B cell (primary cell): Measurements from ENCODE around the gene MYO1H. TPM values are rescaled to one million over a fixed set of nuclear protein-coding genes. Genes with fewer than 3 reads are reported as not detected.

ENCODE experiments used
- ATAC-seq: fragments of 200-7000 bp; cut with Tn5 transposase; one replicate; pipeline ENCODE4 v1.10.0; 2021; ENCODE audit warnings: low read depth, mild to moderate bottlenecking, moderate number of reproducible peaks, moderate library complexity
- CTCF ChIA-PET: fragments of 350-600 bp; sonication (Branson Sonifier 250); formaldehyde crosslinking; loops from one replicate; lab custom pipeline; 2021; ENCODE audit warnings: antibody characterized with exemption, inconsistent platforms; lab: Charles Lee
- POLR2A ChIA-PET: fragments of 350-600 bp; sonication (Branson Sonifier 250); formaldehyde crosslinking; loops from one replicate; lab custom pipeline; 2021; ENCODE audit warnings: antibody characterized with exemption; lab: Charles Lee
- DNase-seq: peaks from one replicate; pipeline ENCODE4 v3.0.0; 2013
- H2AFZ ChIP-seq: 2 replicates; pipeline ENCODE4 v1.6.1; 2012; ENCODE audit warnings: mild to moderate bottlenecking, low read depth, low read length; ENCODE audit not compliant: insufficient read depth, poor library complexity, severe bottlenecking
- H3K27ac ChIP-seq, 2 donors: 1 replicate in 1 of 2; 2 replicates in 1 of 2; pipeline ENCODE4 v1.5.1; 2012 to 2013; ENCODE audit warnings: low read length in 2 of 2, mild to moderate bottlenecking in 2 of 2, moderate library complexity in 1 of 2
- H3K27me3 ChIP-seq, 4 experiments: fragments of 200-600 bp in 1 of 4; sonication (generic) in 1 of 4; replicated peaks in 1 of 4; 1 replicate in 2 of 4; 2 replicates in 2 of 4; pipeline versions ENCODE4 v1.6.1 to v1.7.0; 2013 to 2016; ENCODE audit warnings: low read length in 3 of 4, mild to moderate bottlenecking in 2 of 4, mixed read lengths in 1 of 4, moderate library complexity in 1 of 4; ENCODE audit not compliant: insufficient read depth in 4 of 4, control insufficient read depth in 3 of 4; ENCODE audit errors: control extremely low read depth in 1 of 4
- H3K36me3 ChIP-seq, 2 experiments: replicated peaks in 1 of 2; 1 replicate in 1 of 2; 2 replicates in 1 of 2; pipeline versions ENCODE4 v1.6.1 to v1.7.1; 2013; ENCODE audit warnings: low read length in 1 of 2; ENCODE audit not compliant: insufficient read depth in 2 of 2, control insufficient read depth in 1 of 2; ENCODE audit errors: control extremely low read depth in 1 of 2, extremely low read depth in 1 of 2
- H3K4me1 ChIP-seq, 2 donors: fragments of 200-600 bp in 1 of 2; sonication (generic) in 1 of 2; 1 replicate in 1 of 2; 2 replicates in 1 of 2; pipeline versions ENCODE4 v1.5.1 to v1.6.1; 2013 to 2017; ENCODE audit warnings: low read length in 2 of 2; ENCODE audit not compliant: control insufficient read depth in 2 of 2, insufficient read depth in 2 of 2
- H3K4me2 ChIP-seq: replicated peaks from 2 replicates; pipeline ENCODE3; 2012; ENCODE audit warnings: mild to moderate bottlenecking, low read depth, low read length; ENCODE audit not compliant: poor library complexity, severe bottlenecking
- H3K4me3 ChIP-seq, 5 experiments: fragments of 200-600 bp in 1 of 5; sonication (generic) in 1 of 5; 1 replicate in 3 of 5; 2 replicates in 2 of 5; pipeline versions ENCODE4 v1.5.1 to v1.7.0; 2011 to 2016; ENCODE audit warnings: low read length in 4 of 5, mild to moderate bottlenecking in 4 of 5, low read depth in 2 of 5, control low read depth in 1 of 5, moderate library complexity in 1 of 5; ENCODE audit not compliant: insufficient read depth in 1 of 5; ENCODE audit errors: control extremely low read depth in 1 of 5, extremely low read depth in 1 of 5
- H3K79me2 ChIP-seq: fragments of 200-600 bp; sonication (generic); one replicate; pipeline ENCODE4 v1.6.0; 2016; ENCODE audit warnings: low read length; ENCODE audit not compliant: control insufficient read depth, insufficient read depth
- H3K9ac ChIP-seq: fragments of 200-600 bp; sonication (generic); 2 replicates; pipeline ENCODE4 v1.6.1; 2017; ENCODE audit warnings: mild to moderate bottlenecking, low read length, moderate library complexity
- H3K9me3 ChIP-seq, 3 donors: one replicate each; pipeline versions ENCODE4 v1.6.1 to v1.7.1; 2013; ENCODE audit warnings: low read length in 2 of 3; ENCODE audit not compliant: control insufficient read depth in 2 of 3, insufficient read depth in 1 of 3; ENCODE audit errors: control extremely low read depth in 1 of 3
- H4K20me1 ChIP-seq: 2 replicates; pipeline ENCODE4 v1.6.0; 2012; ENCODE audit warnings: mild to moderate bottlenecking, low read length; ENCODE audit not compliant: insufficient read depth, control insufficient read depth, poor library complexity, severe bottlenecking
- H3K27ac Mint-ChIP-seq: one replicate; pipeline ENCODE4 v1.8.0; 2021; ENCODE audit warnings: mixed read lengths
- H3K27me3 Mint-ChIP-seq: one replicate; pipeline ENCODE4 v1.8.0; 2021; ENCODE audit warnings: mixed read lengths
- H3K4me1 Mint-ChIP-seq: one replicate; pipeline ENCODE4 v1.8.0; 2021; ENCODE audit warnings: mixed read lengths
- H3K4me3 Mint-ChIP-seq: one replicate; pipeline ENCODE4 v1.8.0; 2021; ENCODE audit warnings: mixed read lengths
- H3K9me3 Mint-ChIP-seq: one replicate; pipeline ENCODE4 v1.8.0; 2022; ENCODE audit warnings: mixed read lengths; ENCODE audit not compliant: insufficient read depth
- EZH2 ChIP-seq: IDR thresholded peaks from 2 replicates; pipeline ENCODE4 v1.6.1; 2012; ENCODE audit warnings: borderline replicate concordance, low read depth, mild to moderate bottlenecking, moderate library complexity, low read length; ENCODE audit not compliant: insufficient read depth, poor library complexity, severe bottlenecking
- WGBS: methylation state at CpG from one replicate; pipeline ENCODE4 v1.1.5; 2013; ENCODE audit warnings: missing lambda C conversion rate; ENCODE audit not compliant: insufficient coverage; 5-methylcytosine and 5-hydroxymethylcytosine counted together
- intact Hi-C: fragments of 100-400 bp; cut with micrococcal nuclease; formaldehyde crosslinking; loops from one replicate; pipeline ENCODE4 v1.10.0; 2022
- polyA plus RNA-seq: library from polyadenylated mRNA; depleted of rRNA; stranded (reverse); fragments of >200 nt; gene quantifications from 2 replicates; pipeline ENCODE4 v1.2.3, GENCODE V29; 2012
- total RNA-seq, 2 donors: library from RNA; stranded (reverse); fragments of 120-200 nt in 1 of 2; gene quantifications; 1 replicate in 1 of 2; 2 replicates in 1 of 2; pipeline versions ENCODE4 v1.2.3 to v1.2.4, GENCODE V29; 2013 to 2022
- TF ChIP-seq, protein P1 (sequence below): fragments of 200-600 bp; IDR thresholded peaks from one replicate; pipeline ENCODE4 v1.8.0; 2022; ENCODE audit warnings: antibody characterized with exemption, mild to moderate bottlenecking

MYO1H gene
- total and polyA plus RNA-seq, 2 donors (not counting 1 experiment from before 2014, with no cell fraction given): not detected

DNA sequence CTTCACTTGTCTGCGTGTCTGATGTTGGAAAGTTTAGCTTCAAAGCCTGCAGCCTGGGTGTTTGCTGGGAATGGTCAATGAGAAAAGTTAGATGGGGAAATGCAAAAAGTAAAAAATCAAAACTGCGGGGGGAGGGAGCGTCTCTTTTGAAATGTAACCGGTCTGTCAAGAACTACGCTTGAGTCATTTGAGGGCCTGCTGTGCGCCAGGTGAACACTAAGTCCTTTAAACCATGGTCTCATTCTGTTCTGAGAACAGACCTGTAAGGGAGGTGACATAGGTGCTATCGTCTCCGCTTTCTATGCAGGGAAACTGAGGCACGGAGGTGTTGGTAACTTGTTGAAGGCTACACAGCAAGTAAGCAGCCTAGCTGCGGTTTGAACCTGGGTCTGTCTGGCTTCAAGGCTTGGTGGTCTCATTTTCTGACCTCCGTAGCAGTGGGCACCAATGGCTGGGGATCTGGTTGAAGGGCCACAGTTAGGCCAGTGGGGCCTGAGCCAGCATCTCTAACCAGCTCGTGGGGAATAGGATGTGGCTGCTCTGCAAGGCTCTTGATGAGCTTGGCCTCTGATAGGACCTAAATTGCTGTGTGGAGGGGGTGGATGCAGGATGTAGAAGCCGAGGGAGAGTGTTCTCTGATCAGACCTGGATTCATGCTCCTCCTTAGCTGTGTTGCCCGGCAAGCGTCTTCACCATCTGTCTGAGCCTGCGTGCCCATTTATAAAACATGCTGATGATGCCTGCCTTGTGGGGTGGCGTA lies 87.9 kb downstream of the MYO1H start:
- TF ChIP-seq EZH2: no peak
- TF ChIP-seq, protein P1, sequence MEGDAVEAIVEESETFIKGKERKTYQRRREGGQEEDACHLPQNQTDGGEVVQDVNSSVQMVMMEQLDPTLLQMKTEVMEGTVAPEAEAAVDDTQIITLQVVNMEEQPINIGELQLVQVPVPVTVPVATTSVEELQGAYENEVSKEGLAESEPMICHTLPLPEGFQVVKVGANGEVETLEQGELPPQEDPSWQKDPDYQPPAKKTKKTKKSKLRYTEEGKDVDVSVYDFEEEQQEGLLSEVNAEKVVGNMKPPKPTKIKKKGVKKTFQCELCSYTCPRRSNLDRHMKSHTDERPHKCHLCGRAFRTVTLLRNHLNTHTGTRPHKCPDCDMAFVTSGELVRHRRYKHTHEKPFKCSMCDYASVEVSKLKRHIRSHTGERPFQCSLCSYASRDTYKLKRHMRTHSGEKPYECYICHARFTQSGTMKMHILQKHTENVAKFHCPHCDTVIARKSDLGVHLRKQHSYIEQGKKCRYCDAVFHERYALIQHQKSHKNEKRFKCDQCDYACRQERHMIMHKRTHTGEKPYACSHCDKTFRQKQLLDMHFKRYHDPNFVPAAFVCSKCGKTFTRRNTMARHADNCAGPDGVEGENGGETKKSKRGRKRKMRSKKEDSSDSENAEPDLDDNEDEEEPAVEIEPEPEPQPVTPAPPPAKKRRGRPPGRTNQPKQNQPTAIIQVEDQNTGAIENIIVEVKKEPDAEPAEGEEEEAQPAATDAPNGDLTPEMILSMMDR: no peak
- Mint-ChIP-seq H3K4me3 (no peak overlapping the region), H3K4me1 (peaks cover 8% of the 10 kb centered on the region), H3K27me3 (no peaks in the 10 kb centered on the region), H3K9me3 (no peaks in the 10 kb centered on the region), H3K27ac (no peak overlapping the region)
- Histone ChIP-seq H3K9ac (no peak overlapping the region), H3K9me3 (no peaks in the 10 kb centered on the region), H4K20me1 (no peaks in the 10 kb centered on the region), H3K4me2 (no peak overlapping the region), H3K27me3 (peaks cover 0 to 5% (median 0%) of the 10 kb centered on the region in 4 experiments), H3K27ac (no peak overlapping the region), H3K36me3 (no peaks in the 10 kb centered on the region), H3K79me2 (no peaks in the 10 kb centered on the region), H3K4me1 (peaks cover 5 to 7% of the 10 kb centered on the region in 2 donors), H3K4me3 (no peak overlapping the region), H2AFZ (no peak overlapping the region)
- DNase-seq (no peak), ATAC-seq (no peak)
- POLR2A ChIA-PET: no interaction called here
- 91% methylated on average over 17 of the region's 17 CpGs for WGBS
- CTCF ChIA-PET: interaction anchor here (0.6 to 2.0 kb wide), 3 partner anchors 9 to 41 kb away, joined by 3 to 6 read pairs (median 3); no protein-coding TSS in a partner anchor
- intact Hi-C loops: no loop called here

- DNase-seq: no peak
- no peak overlapping the region for H3K4me3 ChIP-seq
- H3K79me2 ChIP-seq: no peaks in the 10 kb centered on the region
- no peak overlapping the region for H3K27ac Mint-ChIP-seq
- H3K4me1 Mint-ChIP-seq: peaks cover 8% of the 10 kb centered on the region
- H3K9me3 ChIP-seq: no peaks in the 10 kb centered on the region
- H4K20me1 ChIP-seq: no peaks in the 10 kb centered on the region
- ChIA-PET CTCF (interaction anchor here (2.0 kb wide), 1 partner anchor 10 kb away, joined by 6 read pairs; no protein-coding TSS in a partner anchor), POLR2A (no interaction called here)
- no peak for TF ChIP-seq EZH2
- TF ChIP-seq, protein P1: no peak
- H3K4me1 ChIP-seq: peaks cover 5 to 7% of the 10 kb centered on the region in 2 donors
- no peaks in the 10 kb centered on the region for H3K9me3 Mint-ChIP-seq
- H3K27me3 ChIP-seq: peaks cover 0 to 5% (median 0%) of the 10 kb centered on the region in 4 experiments
- no peak overlapping the region for H3K27ac ChIP-seq
- ATAC-seq: no peak
- WGBS: 80% methylated on average over 1 of the region's 7 CpGs
- no peak overlapping the region for H3K9ac ChIP-seq
- intact Hi-C loops: no loop called here
- H3K4me2 ChIP-seq: no peak overlapping the region
- no peak overlapping the region for H2AFZ ChIP-seq
- no peaks in the 10 kb centered on the region for H3K36me3 ChIP-seq
- H3K27me3 Mint-ChIP-seq: no peaks in the 10 kb centered on the region
- no peak overlapping the region for H3K4me3 Mint-ChIP-seq
These were observed 88.5 kb downstream of the MYO1H start for GRCh38 chr12:109436188-109436560.
